Stimulated activated naive CD4-positive, alpha-beta T cell (primary cell): ENCODE measurements around the gene KLHL4.
"Not testable (repeated sequence)": the region's sequence is repeated elsewhere in the genome, so short reads cannot be mapped to it uniquely, and the experiment has no call there.

Experiments used
- DNase-seq, 6 experiments: peaks; one replicate each; lab custom pipeline; 2025; lab: John Stamatoyannopoulos, UW

The KLHL4 gene

DNA sequence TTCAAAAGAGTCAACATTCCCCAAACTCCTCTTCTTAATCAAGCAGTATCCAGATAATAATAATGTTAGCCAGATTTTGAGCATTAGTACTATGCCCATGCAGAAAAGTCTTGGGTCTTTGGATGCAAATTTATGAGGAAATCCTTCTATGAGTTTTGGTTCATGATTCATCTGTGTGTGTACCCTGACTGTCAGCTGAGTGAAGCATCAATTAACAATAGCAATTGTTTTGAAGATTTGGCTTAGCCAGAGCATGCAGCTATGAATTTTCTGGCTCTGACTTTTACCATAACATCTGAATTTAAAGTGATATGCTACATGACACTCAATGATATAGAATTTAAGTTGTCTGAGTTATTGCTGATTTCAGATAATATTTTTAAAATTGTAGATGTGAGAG, 145.8 kb downstream of the KLHL4 start:
- DNase-seq, result no peak

- no peak for DNase-seq
Observed at GRCh38 chrX:87664381-87664780, 146.8 kb downstream of the KLHL4 start.

- no peak for DNase-seq
Observed at GRCh38 chrX:87679849-87680248, 162.2 kb downstream of the KLHL4 start.

- DNase-seq, result no peak
Observed at GRCh38 chrX:87687703-87688102, 170.1 kb downstream of the KLHL4 start.

- not testable (repeated sequence) for DNase-seq
Observed at GRCh38 chrX:87688113-87688748, 170.6 kb downstream of the KLHL4 start.

DNA sequence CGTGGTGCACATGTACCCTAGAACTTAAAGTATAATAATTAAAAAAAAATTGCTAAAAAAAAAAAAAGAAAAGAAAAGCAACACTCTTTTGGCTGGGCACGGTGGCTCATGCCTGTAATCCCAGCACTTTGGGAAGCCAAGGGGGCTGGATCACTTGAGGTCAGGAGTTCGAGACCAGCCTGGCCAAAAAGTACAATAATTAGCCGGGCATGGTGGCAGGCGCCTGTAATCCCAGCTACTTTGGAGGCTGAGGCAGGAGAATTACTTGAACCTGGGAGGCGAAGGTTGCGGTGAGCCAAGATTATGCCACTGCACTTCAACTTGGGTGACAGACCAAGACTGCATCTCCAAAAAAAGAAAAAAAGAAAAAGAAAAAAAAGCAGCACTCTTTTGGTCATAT, 171.6 kb downstream of the KLHL4 start:
- not testable (repeated sequence) for DNase-seq

DNA sequence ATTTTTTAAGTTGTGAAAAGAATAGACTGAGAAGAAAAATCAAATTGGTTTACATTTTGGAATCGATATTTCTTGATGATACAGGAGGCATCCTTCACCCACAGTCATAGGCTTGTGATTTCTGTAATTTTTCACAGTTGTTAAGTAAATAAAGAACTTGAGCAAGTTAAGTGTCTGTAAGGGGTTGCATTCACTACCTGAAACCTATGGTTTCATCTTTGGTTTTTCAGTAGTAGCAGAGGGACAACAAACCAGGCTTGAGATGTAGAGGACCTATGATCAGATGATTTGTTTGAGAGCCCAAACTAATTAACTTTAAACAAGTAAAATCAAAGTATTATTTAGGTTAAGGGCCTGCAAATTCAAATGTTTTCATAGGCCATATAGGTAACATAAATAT, 175.6 kb downstream of the KLHL4 start:
- no peak for DNase-seq

DNA sequence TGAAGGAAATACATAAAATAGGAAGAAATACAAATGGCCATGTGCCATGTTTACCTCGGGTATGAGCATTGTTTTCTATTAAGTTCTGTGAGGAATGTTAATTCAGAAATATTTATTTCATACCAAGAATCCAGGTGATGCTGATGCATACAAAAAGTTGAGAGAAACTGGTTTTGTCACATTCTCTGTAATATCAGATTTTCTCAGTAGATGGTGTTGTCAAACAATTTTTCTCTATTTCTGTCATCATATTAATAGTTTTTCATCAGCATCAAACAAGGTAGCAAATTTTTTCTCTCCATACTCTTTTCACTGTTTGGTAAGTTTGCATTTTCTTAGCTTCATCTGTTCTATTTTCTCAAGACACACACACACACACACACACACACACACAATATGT, 179.8 kb downstream of the KLHL4 start:
- DNase-seq, result no peak

DNA sequence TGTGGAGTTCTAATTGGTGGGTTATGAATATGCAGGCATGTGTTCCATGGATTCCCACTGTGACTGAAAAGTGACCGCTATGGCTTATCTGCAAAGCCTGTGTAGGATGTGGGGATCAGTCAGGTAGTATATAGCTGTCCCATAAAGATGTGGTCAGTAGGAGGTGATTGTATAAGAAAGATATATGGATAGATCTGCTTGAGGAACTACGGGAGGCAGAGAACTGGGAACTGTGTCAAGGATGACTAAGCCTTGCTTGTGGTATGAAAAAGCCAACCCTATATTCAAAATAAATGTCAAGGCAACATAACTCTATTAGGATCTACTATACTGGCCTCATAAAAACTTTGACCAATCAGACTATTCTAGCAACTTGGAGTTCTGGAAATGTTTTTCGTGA, 185.2 kb downstream of the KLHL4 start:
- DNase-seq, result no peak

- not testable (repeated sequence) for DNase-seq
Observed at GRCh38 chrX:87703469-87703868, 185.9 kb downstream of the KLHL4 start.

GRCh38 chrX:87706134-87706533, 188.5 kb downstream of the KLHL4 start:
- DNase-seq, result no peak

GRCh38 chrX:87710580-87710979, 193.0 kb downstream of the KLHL4 start:
- no peak for DNase-seq
